Tibial artery (tissue), 4 donors: Measurements from ENCODE around the gene PLPP2.

ENCODE experiments used
- DNase-seq, 2 donors: peaks; one replicate each; pipeline ENCODE4 v3.0.0-alpha.2; 2019
- H3K27ac ChIP-seq, 2 donors: fragments of 200-600 bp; sonication (generic) in 1 of 2; 1 replicate in 1 of 2; 2 replicates in 1 of 2; pipeline ENCODE4 v1.5.1; 2018 to 2019; ENCODE audit warnings: mild to moderate bottlenecking in 1 of 2
- H3K27me3 ChIP-seq, 2 donors: fragments of 200-600 bp; sonication (generic) in 1 of 2; one replicate each; pipeline versions ENCODE4 v1.5.1 to v1.6.0; 2016 to 2019
- H3K36me3 ChIP-seq, 3 donors: fragments of 200-600 bp; sonication (generic) in 2 of 3; one replicate each; pipeline ENCODE4 v1.5.1; 2016 to 2019; ENCODE audit warnings: mild to moderate bottlenecking in 2 of 3
- H3K4me1 ChIP-seq, 4 donors: fragments of 200-600 bp; sonication (generic) in 2 of 4; 1 replicate in 3 of 4; 2 replicates in 1 of 4; pipeline ENCODE4 v1.5.1; 2016 to 2019
- H3K4me3 ChIP-seq, 2 donors: fragments of 200-600 bp; sonication (generic) in 1 of 2; 1 replicate in 1 of 2; 2 replicates in 1 of 2; pipeline ENCODE4 v1.5.1; 2018 to 2019; ENCODE audit warnings: mild to moderate bottlenecking in 2 of 2
- H3K9me3 ChIP-seq, 3 donors: fragments of 200-600 bp; sonication (generic) in 1 of 3; one replicate each; pipeline ENCODE4 v1.5.1; 2016 to 2019
- CTCF ChIP-seq, 2 experiments: fragments of 200-600 bp in 1 of 2; fragments of 450-650 bp in 1 of 2; IDR thresholded peaks; one replicate each; pipeline ENCODE4 v1.5.1; 2017 to 2019; ENCODE audit warnings: antibody characterized with exemption in 2 of 2, mild to moderate bottlenecking in 1 of 2, moderate library complexity in 1 of 2
- intact Hi-C: fragments of 100-400 bp; cut with DNase I; formaldehyde crosslinking; loops from one replicate; pipeline ENCODE4 v1.15.0; 2023; ENCODE audit warnings: low total_unique reads

Gene PLPP2

GRCh38 chr19:291006-291521 lies at the start of gene PLPP2:
PLPP2 (minus strand) TSS chr19:291403; CDS start chr19:291336, 67 bp downstream.
- no peak for DNase-seq
- H3K9me3 ChIP-seq = no peaks in the 10 kb centered on the region
- peaks cover 4 to 70% of the 10 kb centered on the region in 2 donors for H3K27me3 ChIP-seq
- peaks cover 0 to 27% (median 18%) of the 10 kb centered on the region in 4 donors for H3K4me1 ChIP-seq
- TF ChIP-seq CTCF (IDR thresholded peaks at IDR 0.05) = no peak
- H3K36me3 ChIP-seq = peaks cover 0 to 7% (median 0%) of the 10 kb centered on the region in 3 donors
- H3K4me3 ChIP-seq = peak within 1 kb of the TSS; percentile 19 to 34
- intact Hi-C loops = no loop called here
- no peak within 1 kb of the TSS for H3K27ac ChIP-seq

- peak in 1 of 2 donors; percentile 53 for DNase-seq
- no peak overlapping the region for H3K27ac ChIP-seq
- H3K4me1 ChIP-seq = peaks cover 0 to 39% (median 33%) of the 10 kb centered on the region in 4 donors
- H3K36me3 ChIP-seq = peaks cover 0 to 17% (median 0%) of the 10 kb centered on the region in 3 donors
- intact Hi-C loops = no loop called here
- H3K27me3 ChIP-seq = no peaks in the 10 kb centered on the region
- no peaks in the 10 kb centered on the region for H3K9me3 ChIP-seq
- no peak overlapping the region for H3K4me3 ChIP-seq
- no peak for TF ChIP-seq CTCF (IDR thresholded peaks at IDR 0.05)
These were observed 49.6 kb upstream of the PLPP2 start for GRCh38 chr19:340620-341385.

GRCh38 chr19:339262-339887 lies 48.2 kb upstream of the PLPP2 start:
- no peak overlapping the region for H3K4me3 ChIP-seq
- intact Hi-C loops = no loop called here
- peaks cover 0 to 33% (median 31%) of the 10 kb centered on the region in 4 donors for H3K4me1 ChIP-seq
- DNase-seq = no peak
- no peaks in the 10 kb centered on the region for H3K27me3 ChIP-seq
- H3K27ac ChIP-seq = no peak overlapping the region
- peaks cover 0 to 31% (median 12%) of the 10 kb centered on the region in 3 donors for H3K36me3 ChIP-seq
- TF ChIP-seq CTCF (IDR thresholded peaks at IDR 0.05) = no peak
- H3K9me3 ChIP-seq = no peaks in the 10 kb centered on the region

- Histone ChIP-seq H3K4me1 (peaks cover 0 to 28% (median 27%) of the 10 kb centered on the region in 4 donors), H3K36me3 (peaks cover 4 to 37% (median 16%) of the 10 kb centered on the region in 3 donors), H3K4me3 (no peak overlapping the region), H3K27me3 (no peaks in the 10 kb centered on the region), H3K9me3 (no peaks in the 10 kb centered on the region), H3K27ac (no peak overlapping the region)
- intact Hi-C loops = no loop called here
- TF ChIP-seq CTCF (IDR thresholded peaks at IDR 0.05) = no peak
- no peak for DNase-seq
These were observed 47.2 kb upstream of the PLPP2 start for GRCh38 chr19:338421-338820.

- Histone ChIP-seq H3K27me3 (no peaks in the 10 kb centered on the region), H3K4me1 (peaks cover 0 to 6% (median 4%) of the 10 kb centered on the region in 4 donors), H3K4me3 (no peak overlapping the region), H3K9me3 (no peaks in the 10 kb centered on the region), H3K27ac (no peak overlapping the region), H3K36me3 (peaks cover 15 to 38% (median 17%) of the 10 kb centered on the region in 3 donors)
- no peak for DNase-seq
- intact Hi-C loops = no loop called here
- TF ChIP-seq CTCF (IDR thresholded peaks at IDR 0.05) = no peak
These were observed 44.9 kb upstream of the PLPP2 start for GRCh38 chr19:336067-336614.
